GM21390 (cell line): ENCODE data around the gene FER.

ENCODE experiments used
- ATAC-seq: cut with Tn5 transposase; IDR thresholded peaks from one replicate; pipeline ENCODE4 v1.9.1; 2021; ENCODE audit not compliant: unreplicated experiment

FER gene

GRCh38 chr5:109099081-109099480 lies 351.4 kb downstream of the FER start:
- ATAC-seq, result no peak

GRCh38 chr5:109100971-109101370 lies 353.3 kb downstream of the FER start:
- ATAC-seq, result no peak

- no peak for ATAC-seq
These were observed 354.5 kb downstream of the FER start for GRCh38 chr5:109102096-109102690.

- ATAC-seq, result no peak
These were observed 358.1 kb downstream of the FER start for GRCh38 chr5:109105631-109106267.

- ATAC-seq, result no peak
These were observed 364.0 kb downstream of the FER start for GRCh38 chr5:109111680-109112079.

GRCh38 chr5:109113608-109114007 lies 365.9 kb downstream of the FER start:
- ATAC-seq, result no peak

GRCh38 chr5:109121225-109121624 lies 373.5 kb downstream of the FER start:
- ATAC-seq, result no peak

GRCh38 chr5:109125755-109126429 lies 378.2 kb downstream of the FER start:
- ATAC-seq, result no peak

GRCh38 chr5:109126481-109126880 lies 378.8 kb downstream of the FER start:
- ATAC-seq, result no peak

- no peak for ATAC-seq
These were observed 389.2 kb downstream of the FER start for GRCh38 chr5:109136906-109137305.

GRCh38 chr5:109141222-109142200 lies 393.8 kb downstream of the FER start:
- no peak for ATAC-seq

- no peak for ATAC-seq
These were observed 395.3 kb downstream of the FER start for GRCh38 chr5:109143031-109143430.

- no peak for ATAC-seq
These were observed 397.4 kb downstream of the FER start for GRCh38 chr5:109145139-109145538.

GRCh38 chr5:109146591-109146990 lies 398.9 kb downstream of the FER start:
- ATAC-seq, result no peak

GRCh38 chr5:109152565-109152964 lies 404.9 kb downstream of the FER start:
- no peak for ATAC-seq

- peak; percentile 77 for ATAC-seq
These were observed 407.9 kb downstream of the FER start for GRCh38 chr5:109155625-109156024.

GRCh38 chr5:109156885-109157284 lies 409.2 kb downstream of the FER start:
- no peak for ATAC-seq

- ATAC-seq, result no peak
These were observed 412.8 kb downstream of the FER start for GRCh38 chr5:109160468-109160867.

- peak; percentile 83 for ATAC-seq
These were observed 414.4 kb downstream of the FER start for GRCh38 chr5:109161914-109162683.

- no peak for ATAC-seq
These were observed 415.6 kb downstream of the FER start for GRCh38 chr5:109163336-109163735.
